ENCODE measurements around the gene CHST12.

DNA sequence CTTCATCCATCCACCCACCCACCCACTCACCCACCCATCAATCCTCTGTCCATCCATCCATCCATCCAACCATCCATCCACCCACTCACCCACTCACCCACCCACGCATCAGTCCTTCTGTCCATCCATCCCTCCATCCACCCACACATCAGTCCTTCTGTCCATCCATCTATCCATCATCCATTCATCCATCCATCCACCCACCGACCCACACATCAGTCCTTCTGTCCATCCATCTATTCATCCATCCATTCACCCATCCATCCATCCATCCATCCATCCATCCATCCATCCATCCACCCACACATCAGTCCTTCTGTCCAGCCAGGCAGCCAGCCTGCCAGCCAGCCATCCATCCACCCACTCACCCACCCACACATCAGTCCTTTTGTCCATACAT, 88.6 kb downstream of the CHST12 start:
- no peak for TF ChIP-seq POLR2AphosphoS5 (IDR thresholded peaks at IDR 0.05)
- TF ChIP-seq POLR2A (IDR thresholded peaks at IDR 0.05), result no peak
